ENCODE results near the gene RNF157. TPM values are rescaled to one million over a fixed set of nuclear protein-coding genes. Genes with fewer than 3 reads are reported as not detected.
A peak's percentile ranks its signal among the peaks of the same experiment; 100 is the strongest.

Gene RNF157
- polyA plus RNA-seq, 1 experiment = 0.50 TPM

- DNase-seq (ENCODE audit: low read depth) = no peak
- no peaks in the 10 kb centered on the region for H3K27me3 ChIP-seq (ENCODE audit: control insufficient read depth, insufficient read depth, low read length)
- ChIA-PET CTCF (interaction anchor here (0.9 to 8.2 kb wide), 10 partner anchors 9 to 119 kb away, joined by 3 to 99 read pairs (median 7); no protein-coding TSS in a partner anchor), POLR2A (no interaction called here)
- TF ChIP-seq CTCF (IDR thresholded peaks at IDR 0.05; ENCODE audit: insufficient read depth, low read depth, low read length) = peak; percentile 10; the same call in 1 of the 2 replicates
- H3K36me3 ChIP-seq (ENCODE audit: control insufficient read depth, insufficient read depth, low read length) = no peaks in the 10 kb centered on the region
- no peak overlapping the region for H3K4me3 ChIP-seq (ENCODE audit: low read depth, low read length)
These were observed 60.5 kb downstream of the RNF157 start for GRCh38 chr17:76179496-76180467.

GRCh38 chr17:76178124-76178523 lies 62.2 kb downstream of the RNF157 start:
- POLR2A ChIA-PET = interaction anchor here (0.6 kb wide), 1 partner anchor 1194 kb away, joined by 3 read pairs; no protein-coding TSS in a partner anchor
- no peak for TF ChIP-seq CTCF (IDR thresholded peaks at IDR 0.05; ENCODE audit: insufficient read depth, low read depth, low read length)
- CTCF ChIA-PET = interaction anchor here (0.8 to 8.2 kb wide), 7 partner anchors 10 to 101 kb away, joined by 3 to 99 read pairs (median 4); no protein-coding TSS in a partner anchor

GRCh38 chr17:76176701-76177574 lies 63.4 kb downstream of the RNF157 start:
- ChIA-PET POLR2A (no interaction called here), CTCF (interaction anchor here (1.1 to 8.2 kb wide), 4 partner anchors 8 to 103 kb away, joined by 3 to 99 read pairs (median 3); no protein-coding TSS in a partner anchor)
- Histone ChIP-seq H3K27me3 (ENCODE audit: control insufficient read depth, insufficient read depth, low read length) (no peaks in the 10 kb centered on the region), H3K4me3 (ENCODE audit: low read depth, low read length) (no peak overlapping the region), H3K36me3 (ENCODE audit: control insufficient read depth, insufficient read depth, low read length) (no peaks in the 10 kb centered on the region)
- no peak for DNase-seq (ENCODE audit: low read depth)
- no peak for TF ChIP-seq CTCF (IDR thresholded peaks at IDR 0.05; ENCODE audit: insufficient read depth, low read depth, low read length)

More at GRCh38 chr17:76178124-76178523, 62.2 kb downstream of the RNF157 start:
- Histone ChIP-seq H3K27me3 (ENCODE audit: control insufficient read depth, insufficient read depth, low read length) (no peaks in the 10 kb centered on the region), H3K4me3 (ENCODE audit: low read depth, low read length) (no peak overlapping the region), H3K36me3 (ENCODE audit: control insufficient read depth, insufficient read depth, low read length) (no peaks in the 10 kb centered on the region)
- no peak for DNase-seq (ENCODE audit: low read depth)

- CTCF ChIA-PET = interaction anchor here (0.6 to 1.7 kb wide), 3 partner anchors 8 to 116 kb away, joined by 4 to 7 read pairs (median 5); no protein-coding TSS in a partner anchor
- no peak for TF ChIP-seq CTCF (IDR thresholded peaks at IDR 0.05; ENCODE audit: insufficient read depth, low read depth, low read length)
- DNase-seq (ENCODE audit: low read depth) = no peak
- Histone ChIP-seq H3K4me3 (ENCODE audit: low read depth, low read length) (no peak overlapping the region), H3K27me3 (ENCODE audit: control insufficient read depth, insufficient read depth, low read length) (no peaks in the 10 kb centered on the region), H3K36me3 (ENCODE audit: control insufficient read depth, insufficient read depth, low read length) (no peaks in the 10 kb centered on the region)
- POLR2A ChIA-PET = no interaction called here
These were observed 66.3 kb downstream of the RNF157 start for GRCh38 chr17:76174037-76174436.
